Activated CD8-positive, alpha-beta T cell treated with anti-CD3 and anti-CD28 coated beads, Interleukin-2, amount 10 ng/mL, durations not matched to agents 7 days and 5 days (primary cell): ENCODE data around the gene CINP. TPM values are rescaled to one million over a fixed set of nuclear protein-coding genes. Genes with fewer than 3 reads are reported as not detected.
"Not testable (repeated sequence)": the region's sequence is repeated elsewhere in the genome, so short reads cannot be mapped to it uniquely, and the experiment has no call there.

Experiments
- ATAC-seq: fragments of 150-1000 bp; cut with Tn5 transposase; one replicate; pipeline ENCODE4 v1.10.0; 2021; ENCODE audit warnings: moderate library complexity
- CTCF ChIA-PET: fragments of 350-600 bp; sonication (Branson Sonifier 250); formaldehyde crosslinking; loops from one replicate; lab custom pipeline; 2021; ENCODE audit warnings: antibody characterized with exemption; lab: Charles Lee
- POLR2A ChIA-PET: fragments of 350-600 bp; sonication (Branson Sonifier 250); formaldehyde crosslinking; loops from one replicate; lab custom pipeline; 2021; ENCODE audit warnings: antibody characterized with exemption; lab: Charles Lee
- DNase-seq: peaks from one replicate; pipeline ENCODE4 v3.0.0-alpha.2; 2020
- H3K27ac Mint-ChIP-seq: one replicate; pipeline ENCODE4 v1.8.0; 2021; ENCODE audit warnings: mild to moderate bottlenecking, mixed read lengths
- H3K27me3 Mint-ChIP-seq: one replicate; pipeline ENCODE4 v1.8.0; 2021; ENCODE audit warnings: low read depth, mixed read lengths
- H3K36me3 Mint-ChIP-seq: one replicate; pipeline ENCODE4 v1.8.0; 2021; ENCODE audit warnings: low read depth, mixed read lengths
- H3K4me1 Mint-ChIP-seq: one replicate; pipeline ENCODE4 v1.8.0; 2021; ENCODE audit warnings: low read depth, mixed read lengths
- H3K4me3 Mint-ChIP-seq: one replicate; pipeline ENCODE4 v1.8.0; 2021; ENCODE audit warnings: mild to moderate bottlenecking, mixed read lengths
- H3K9me3 Mint-ChIP-seq: one replicate; pipeline ENCODE4 v1.8.0; 2022; ENCODE audit warnings: mixed read lengths; ENCODE audit not compliant: insufficient read depth
- total RNA-seq, 2 experiments: library from RNA; stranded (reverse); gene quantifications; one replicate each; pipeline ENCODE4 v1.2.3, GENCODE V29; 2021

Gene CINP
- total RNA-seq, 2 experiments from 2014 or later: 31.1 to 33.4 TPM

DNA sequence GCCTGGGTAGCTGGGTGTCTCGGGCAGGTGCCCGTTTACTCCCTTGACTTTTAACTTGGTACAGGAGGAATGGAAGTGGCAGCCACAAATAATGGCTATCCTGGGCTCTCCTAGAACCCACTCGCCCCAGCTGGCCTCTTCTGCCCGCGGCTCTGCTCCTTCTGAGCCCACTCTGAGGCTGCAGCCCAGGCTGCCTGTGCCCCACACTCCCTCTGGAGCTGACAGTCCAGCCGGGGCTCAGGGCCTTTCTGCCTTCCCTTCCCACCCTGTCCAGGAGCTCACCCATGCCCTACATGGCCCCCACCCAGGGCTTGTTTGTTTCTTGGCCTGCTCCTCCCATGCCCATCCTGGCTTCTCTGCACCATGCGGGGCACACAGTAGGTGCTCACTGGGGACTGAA is 27.5 kb downstream of the CINP start:
- no peaks in the 10 kb centered on the region for H3K27me3 Mint-ChIP-seq
- CTCF ChIA-PET: interaction anchor here (1.1 kb wide), 2 partner anchors 21 to 239 kb away, joined by 3 read pairs; no protein-coding TSS in a partner anchor
- no peaks in the 10 kb centered on the region for H3K9me3 Mint-ChIP-seq
- peaks cover 29% of the 10 kb centered on the region for H3K36me3 Mint-ChIP-seq
- ATAC-seq (no peak), DNase-seq (no peak)
- H3K27ac Mint-ChIP-seq: no peak overlapping the region
- H3K4me1 Mint-ChIP-seq: peaks cover 6% of the 10 kb centered on the region
- POLR2A ChIA-PET: interaction anchor here (0.6 to 1.3 kb wide), 2 partner anchors 27 to 37 kb away, joined by 3 read pairs; partner anchors contain the start of genes CINP and TECPR2
- H3K4me3 Mint-ChIP-seq: no peak overlapping the region

DNA sequence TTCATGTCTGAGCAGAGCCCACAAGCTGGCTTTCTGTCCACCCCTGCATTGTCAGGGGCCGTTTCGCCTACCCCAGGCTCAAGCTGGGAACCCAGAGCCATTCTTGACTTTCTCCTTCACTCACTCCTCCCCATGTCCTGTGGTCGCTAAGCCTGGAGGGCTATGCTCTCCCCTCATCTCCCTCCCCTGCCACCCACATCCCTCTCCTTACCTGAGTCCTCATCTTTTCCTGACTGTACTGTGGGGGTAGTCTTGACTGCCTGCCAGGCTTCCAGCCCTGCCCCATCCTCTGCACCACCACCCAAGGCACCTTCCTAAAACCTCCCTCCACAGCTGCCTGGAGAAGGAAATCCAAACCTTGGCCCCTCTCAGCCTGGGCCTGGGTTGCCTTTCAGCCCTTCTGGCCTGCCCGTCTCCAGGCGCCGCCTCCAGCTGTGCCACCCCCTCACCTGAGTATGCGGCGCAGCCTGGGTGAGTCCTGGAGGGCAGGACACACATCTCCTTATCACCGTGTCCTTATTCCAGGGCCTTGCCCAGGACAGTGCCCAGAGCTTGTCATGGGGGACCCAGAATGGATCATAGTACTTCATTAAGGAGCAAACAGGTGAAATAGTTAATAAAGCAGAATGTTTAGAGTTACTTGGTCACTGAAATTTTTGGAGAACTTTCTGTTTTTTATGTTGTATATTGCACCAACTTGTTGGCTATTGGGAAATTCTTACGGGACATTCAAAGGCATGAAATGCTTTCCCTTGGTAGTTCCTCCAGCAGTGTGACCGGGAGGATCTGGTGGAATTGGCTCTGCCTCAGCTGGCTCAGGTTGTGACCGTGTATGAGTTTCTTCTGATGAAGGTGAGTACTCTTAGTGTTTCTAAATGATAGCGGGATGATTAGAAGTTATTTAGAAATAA is 28.6 kb downstream of the CINP start:
- peak; percentile 36 for ATAC-seq
- Mint-ChIP-seq H3K36me3 (peaks cover 29% of the 10 kb centered on the region), H3K27me3 (no peaks in the 10 kb centered on the region), H3K4me1 (peaks cover 6% of the 10 kb centered on the region), H3K9me3 (no peaks in the 10 kb centered on the region), H3K27ac (peak overlapping the region; percentile 20), H3K4me3 (no peak overlapping the region)
- DNase-seq: no peak
- POLR2A ChIA-PET: interaction anchor here (1.3 kb wide), 1 partner anchor 29 kb away, joined by 3 read pairs; the partner anchor contains the start of genes CINP and TECPR2
- CTCF ChIA-PET: interaction anchor here (0.6 kb wide), 1 partner anchor 186 kb away, joined by 3 read pairs; no protein-coding TSS in a partner anchor

DNA sequence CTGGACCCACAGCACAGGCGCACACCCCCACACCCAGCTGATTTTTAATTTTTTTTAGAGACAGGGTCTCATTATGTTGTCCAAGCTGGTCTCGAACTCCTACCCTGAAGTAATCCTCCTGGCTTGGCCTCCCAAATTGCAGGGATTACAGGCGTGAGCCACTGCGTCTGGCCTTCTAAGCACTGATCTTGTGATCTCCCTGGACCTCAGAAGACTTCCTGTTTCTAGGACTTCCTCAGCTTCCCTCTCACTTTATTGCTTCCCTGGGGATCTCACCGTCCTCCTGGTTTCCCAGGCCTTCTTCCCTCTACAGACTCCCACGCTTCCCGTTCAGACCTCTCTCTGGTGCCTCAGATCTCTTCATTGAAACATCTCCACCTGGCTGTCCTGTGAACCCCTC is 29.3 kb downstream of the CINP start:
- H3K4me1 Mint-ChIP-seq: peaks cover 6% of the 10 kb centered on the region
- ATAC-seq (no peak), DNase-seq (no peak)
- H3K4me3 Mint-ChIP-seq: no peak overlapping the region
- H3K9me3 Mint-ChIP-seq: no peaks in the 10 kb centered on the region
- H3K36me3 Mint-ChIP-seq: peaks cover 26% of the 10 kb centered on the region
- H3K27ac Mint-ChIP-seq: peak overlapping the region; percentile 20
- H3K27me3 Mint-ChIP-seq: no peaks in the 10 kb centered on the region
- CTCF ChIA-PET: interaction anchor here (0.7 kb wide), 1 partner anchor 21 kb away, joined by 3 read pairs; no protein-coding TSS in a partner anchor
- POLR2A ChIA-PET: no interaction called here

DNA sequence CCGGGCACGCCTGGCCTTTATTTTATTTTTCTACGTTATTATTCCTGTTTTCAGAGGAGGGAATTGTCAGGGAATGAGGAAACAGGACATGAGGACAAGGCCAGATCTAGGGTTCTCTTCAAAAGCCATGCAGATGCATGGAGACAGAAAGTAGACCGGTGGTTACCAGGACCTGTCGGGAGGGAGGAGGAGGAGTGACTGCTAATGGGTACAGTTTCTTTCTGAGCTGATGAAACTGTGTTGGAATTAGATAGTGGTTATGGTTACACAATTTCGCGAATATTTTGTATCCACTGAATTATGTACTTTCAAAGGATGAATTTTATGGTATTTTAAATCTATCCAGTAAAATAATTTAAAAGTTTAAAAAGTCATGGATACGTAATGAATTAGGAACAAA is 31.9 kb downstream of the CINP start:
- CTCF ChIA-PET: no interaction called here
- Mint-ChIP-seq H3K9me3 (no peaks in the 10 kb centered on the region), H3K27ac (no peak overlapping the region), H3K4me3 (no peak overlapping the region), H3K36me3 (peaks cover 21% of the 10 kb centered on the region), H3K27me3 (no peaks in the 10 kb centered on the region), H3K4me1 (peaks cover 5% of the 10 kb centered on the region)
- DNase-seq (no peak), ATAC-seq (no peak)
- POLR2A ChIA-PET: no interaction called here

DNA sequence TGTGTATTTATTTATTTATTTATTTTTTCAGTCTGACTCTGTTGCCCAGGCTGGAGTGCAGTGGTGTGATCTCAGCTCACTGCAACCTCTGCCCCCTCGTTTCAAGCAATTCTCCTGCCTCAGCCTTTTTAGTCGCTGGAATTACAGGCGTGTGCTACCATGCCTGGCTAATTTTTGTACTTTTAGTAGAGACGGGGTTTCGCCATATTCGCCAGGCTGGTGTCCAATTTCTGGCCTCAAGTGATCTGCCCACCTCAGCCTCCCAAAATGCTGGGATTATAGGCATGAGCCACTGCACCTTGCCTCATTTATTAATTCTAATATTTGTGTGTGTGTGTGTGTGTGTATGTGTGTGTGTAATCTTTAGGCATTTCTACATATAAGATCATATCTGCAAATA is 33.3 kb downstream of the CINP start:
- DNase-seq, H3K27ac Mint-ChIP-seq: not testable (repeated sequence)

DNA sequence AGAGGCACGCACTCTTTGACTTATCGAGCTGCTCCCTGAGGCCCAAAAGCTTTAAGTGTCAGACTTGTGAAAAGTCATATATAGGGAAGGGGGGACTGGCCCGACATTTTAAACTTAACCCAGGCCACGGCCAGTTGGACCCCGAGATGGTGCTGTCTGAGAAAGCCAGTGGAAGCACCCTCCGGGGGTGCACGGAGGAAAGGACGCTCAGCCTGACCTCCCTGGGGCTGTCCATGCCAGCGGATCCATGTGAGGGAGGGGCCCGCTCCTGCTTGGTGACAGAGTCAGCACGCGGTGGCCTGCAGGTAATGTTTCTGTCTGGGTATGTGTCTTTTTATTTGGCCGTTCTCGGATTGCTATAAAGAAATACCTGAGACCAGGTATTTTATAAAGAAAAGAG is 36.1 kb downstream of the CINP start:
- H3K4me3 Mint-ChIP-seq: no peak overlapping the region
- no peaks in the 10 kb centered on the region for H3K27me3 Mint-ChIP-seq
- ChIA-PET POLR2A (no interaction called here), CTCF (interaction anchor here (1.2 kb wide), 1 partner anchor 12 kb away, joined by 3 read pairs; no protein-coding TSS in a partner anchor)
- peaks cover 8% of the 10 kb centered on the region for H3K4me1 Mint-ChIP-seq
- no peaks in the 10 kb centered on the region for H3K9me3 Mint-ChIP-seq
- no peak overlapping the region for H3K27ac Mint-ChIP-seq
- ATAC-seq: no peak
- DNase-seq: no peak
- H3K36me3 Mint-ChIP-seq: peaks cover 6% of the 10 kb centered on the region

More for the DNA sequence above, 33.3 kb downstream of the CINP start:
- ATAC-seq, H3K4me1 Mint-ChIP-seq, H3K27me3 Mint-ChIP-seq, CTCF ChIA-PET, H3K9me3 Mint-ChIP-seq, H3K4me3 Mint-ChIP-seq: not testable (repeated sequence)
- POLR2A ChIA-PET: interaction anchor here (0.5 kb wide), 1 partner anchor 672 kb away, joined by 6 read pairs; no protein-coding TSS in a partner anchor
- H3K36me3 Mint-ChIP-seq: peaks cover 17% of the 10 kb centered on the region

DNA sequence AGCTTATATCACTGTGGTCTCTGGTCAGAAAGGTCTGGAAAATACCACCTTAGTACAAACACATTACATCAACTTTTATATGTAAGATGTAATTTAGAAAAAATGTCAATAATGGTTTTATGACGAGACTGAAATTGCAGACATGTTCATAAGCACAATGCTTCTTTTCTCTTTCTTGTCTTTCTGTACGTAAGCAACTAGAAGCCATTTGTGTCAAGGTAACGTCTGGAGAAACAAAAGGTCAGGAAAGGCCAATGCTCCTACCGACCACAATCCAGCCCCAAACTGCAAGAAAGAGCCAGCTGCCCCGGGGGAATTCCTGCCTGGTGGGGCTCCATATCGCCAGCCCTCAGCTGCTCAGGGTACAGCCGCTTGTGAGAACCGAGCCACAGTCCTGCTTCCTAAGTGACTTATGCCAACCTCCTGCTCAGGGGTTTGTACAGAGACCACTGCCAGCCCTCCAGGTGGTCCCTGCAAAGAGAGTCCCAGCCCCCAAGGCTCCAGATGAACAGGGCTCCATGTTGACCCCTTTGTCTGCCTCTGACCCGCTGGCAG is 36.8 kb downstream of the CINP start:
- Mint-ChIP-seq H3K36me3 (peaks cover 5% of the 10 kb centered on the region), H3K27me3 (no peaks in the 10 kb centered on the region), H3K4me1 (peaks cover 12% of the 10 kb centered on the region), H3K9me3 (no peaks in the 10 kb centered on the region), H3K27ac (no peak overlapping the region), H3K4me3 (no peak overlapping the region)
- DNase-seq: no peak
- ATAC-seq: no peak
- ChIA-PET CTCF (interaction anchor here (1.2 kb wide), 1 partner anchor 11 kb away, joined by 3 read pairs; no protein-coding TSS in a partner anchor), POLR2A (interaction anchor here (0.6 kb wide), 1 partner anchor 49 kb away, joined by 3 read pairs; no protein-coding TSS in a partner anchor)

DNA sequence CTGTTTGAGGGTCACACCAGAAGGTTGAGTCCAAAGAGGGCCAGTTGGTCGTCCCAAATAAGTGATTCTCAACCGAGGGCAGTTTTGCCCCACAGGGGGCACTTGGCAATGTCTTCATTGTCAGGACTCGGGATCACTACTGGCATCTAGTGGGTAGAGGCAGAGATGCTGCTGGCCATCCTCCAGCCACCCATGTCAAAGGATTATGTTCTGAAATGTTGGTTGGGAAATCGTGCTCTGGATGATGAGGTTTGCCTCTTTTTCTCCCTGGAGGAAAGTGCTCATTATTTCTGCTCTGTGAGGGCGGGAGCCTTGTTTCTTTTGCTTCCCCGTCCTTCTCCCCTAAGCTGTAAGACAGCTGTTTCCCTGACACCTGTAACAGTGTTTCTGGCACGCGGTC is 39.6 kb downstream of the CINP start:
- Mint-ChIP-seq H3K36me3 (peaks cover 5% of the 10 kb centered on the region), H3K27me3 (no peaks in the 10 kb centered on the region), H3K4me1 (peaks cover 32% of the 10 kb centered on the region), H3K4me3 (no peak overlapping the region), H3K27ac (no peak overlapping the region), H3K9me3 (no peaks in the 10 kb centered on the region)
- ATAC-seq (no peak), DNase-seq (peak; percentile 46)
- POLR2A ChIA-PET: no interaction called here
- CTCF ChIA-PET: interaction anchor here (0.8 kb wide), 1 partner anchor 62 kb away, joined by 3 read pairs; no protein-coding TSS in a partner anchor

DNA sequence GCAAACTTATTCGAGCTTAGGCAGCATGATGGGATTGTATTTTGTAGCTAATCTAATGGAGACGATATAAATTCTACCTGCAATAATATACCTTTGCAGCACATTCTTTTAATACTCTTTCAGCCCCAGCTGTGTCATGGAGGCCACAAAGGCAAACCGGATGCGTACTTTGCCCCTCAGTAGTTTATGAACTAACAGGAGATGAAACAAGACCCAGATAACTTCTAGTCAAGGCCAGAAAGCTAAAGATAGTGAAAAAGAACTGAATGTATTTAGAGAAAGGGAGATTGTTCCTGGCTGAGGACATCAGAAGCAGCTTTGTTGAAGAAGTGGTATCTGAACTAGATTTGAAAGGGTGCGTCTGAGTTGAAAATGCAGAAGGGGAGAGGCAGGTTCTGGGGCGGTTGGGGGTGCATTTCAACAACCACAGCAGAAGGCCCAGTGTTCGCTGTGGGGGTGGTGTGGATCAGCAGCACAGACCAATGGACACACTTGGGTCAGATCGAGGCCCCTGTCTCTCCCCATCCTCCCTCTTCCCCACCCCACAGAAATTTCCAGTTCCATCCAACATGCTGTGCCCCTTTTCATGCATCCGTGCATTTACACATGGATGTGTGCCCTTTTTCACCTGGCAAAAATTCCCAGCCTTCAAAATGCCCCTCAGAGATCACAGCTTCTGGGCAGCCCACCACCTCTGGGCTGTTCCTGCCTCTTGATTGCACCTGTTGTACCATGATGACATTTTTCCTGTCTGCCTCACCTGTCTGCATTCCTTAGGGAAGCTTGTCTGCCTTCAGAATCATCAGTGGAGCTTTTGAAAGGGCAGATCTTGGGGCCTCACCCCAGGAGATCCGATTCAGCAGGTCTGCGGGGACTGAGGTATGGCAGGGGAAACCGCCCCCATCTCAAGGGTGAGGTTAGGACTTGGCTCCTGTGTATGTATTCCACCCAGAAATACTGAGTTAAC is 41.0 kb downstream of the CINP start:
- Mint-ChIP-seq H3K4me3 (no peak overlapping the region), H3K27me3 (no peaks in the 10 kb centered on the region), H3K4me1 (peaks cover 44% of the 10 kb centered on the region), H3K27ac (peak overlapping the region; percentile 18), H3K9me3 (no peaks in the 10 kb centered on the region), H3K36me3 (peaks cover 6% of the 10 kb centered on the region)
- DNase-seq (no peak), ATAC-seq (no peak)
- ChIA-PET CTCF (interaction anchor here (1.3 kb wide), 1 partner anchor 11 kb away, joined by 3 read pairs; no protein-coding TSS in a partner anchor), POLR2A (interaction anchor here (0.6 to 4.3 kb wide), 2 partner anchors 41 to 611 kb away, joined by 3 to 19 read pairs; partner anchors contain the start of genes CINP and TECPR2)

DNA sequence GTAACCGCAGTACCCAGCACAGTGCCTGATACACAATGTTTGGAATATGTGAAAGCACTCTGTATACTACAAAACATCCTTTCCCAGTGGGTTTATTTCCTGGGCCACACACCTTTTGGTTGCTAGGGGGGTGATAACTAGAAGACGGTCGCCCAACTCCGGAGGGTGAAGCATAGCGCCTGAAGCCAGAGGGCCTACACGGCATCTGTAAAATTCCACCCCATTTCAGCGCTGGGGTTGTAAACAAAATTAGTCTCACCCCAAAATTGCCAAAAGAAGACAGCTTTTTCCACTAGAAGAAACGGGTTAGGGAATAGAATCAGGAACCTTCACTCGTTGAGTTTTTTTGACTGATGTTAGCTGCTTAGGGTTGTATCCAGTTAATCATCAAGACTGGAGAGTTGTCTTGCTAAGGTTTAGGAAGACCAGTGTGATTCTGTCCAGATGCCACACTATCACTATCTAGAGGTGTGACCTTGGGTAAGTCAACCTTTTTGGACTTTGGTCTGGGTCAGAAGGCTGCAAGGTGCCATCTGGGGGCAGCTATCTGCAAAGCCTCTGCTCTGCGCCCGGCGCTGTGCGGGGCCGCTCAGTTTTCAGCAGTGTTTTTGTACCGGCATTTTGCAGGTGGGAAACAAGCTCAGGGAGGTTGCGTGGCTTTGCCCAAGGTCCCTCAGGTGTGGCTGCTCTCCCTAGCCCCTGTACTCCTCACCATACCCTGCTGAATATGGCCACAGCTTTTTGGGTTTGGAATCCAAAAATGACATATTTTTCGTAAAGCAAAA is 41.8 kb downstream of the CINP start:
- peaks cover 48% of the 10 kb centered on the region for H3K4me1 Mint-ChIP-seq
- H3K27ac Mint-ChIP-seq: peak overlapping the region; percentile 90
- no peaks in the 10 kb centered on the region for H3K27me3 Mint-ChIP-seq
- H3K4me3 Mint-ChIP-seq: peak overlapping the region; percentile 87
- ATAC-seq (no peak), DNase-seq (no peak)
- H3K9me3 Mint-ChIP-seq: no peaks in the 10 kb centered on the region
- ChIA-PET CTCF (interaction anchor here (0.6 to 1.5 kb wide), 4 partner anchors 10 to 373 kb away, joined by 3 to 8 read pairs (median 3); partner anchors contain the start of gene MOK), POLR2A (interaction anchor here (0.5 to 4.3 kb wide), 2 partner anchors 41 to 120 kb away, joined by 4 to 19 read pairs; partner anchors contain the start of genes CINP and TECPR2)
- H3K36me3 Mint-ChIP-seq: peaks cover 4% of the 10 kb centered on the region
